Endothelial cell of umbilical vein (primary cell): ENCODE results near the gene HOXD4. TPM values are rescaled to one million over a fixed set of nuclear protein-coding genes. Genes with fewer than 3 reads are reported as not detected.

Experiments used
- BruUV-seq: library from RNA; stranded (reverse); fragments of 400-500 nt; replicated peaks from 2 replicates; lab custom pipeline; 2021; lab: Mats Ljungman, UMichigan
- CTCF ChIA-PET: fragments of 300-600, 350-600 bp; sonication (Branson Sonifier 250); formaldehyde crosslinking; loops from one replicate; lab custom pipeline; 2021; ENCODE audit warnings: antibody characterized with exemption, inconsistent platforms; lab: Charles Lee
- POLR2A ChIA-PET: fragments of 300-600, 350-600 bp; sonication (Branson Sonifier 250); formaldehyde crosslinking; loops from one replicate; lab custom pipeline; 2021; ENCODE audit warnings: antibody characterized with exemption, inconsistent platforms; lab: Charles Lee
- DNase-seq: peaks from one replicate; pipeline ENCODE4 v3.0.0-alpha.2; 2011; ENCODE audit warnings: low read depth, low spot score
- FAIRE-seq: peaks from 2 replicates; lab custom pipeline; 2011; peaks lifted over from hg19 to GRCh38; lab: Jason Lieb, UNC
- H2AFZ ChIP-seq: 2 replicates; pipeline ENCODE4 v1.6.0; 2012; ENCODE audit warnings: low read depth, low read length, control low read depth, inconsistent platforms
- H3K27ac ChIP-seq: 2 replicates; pipeline ENCODE4 v1.5.1; 2011; ENCODE audit warnings: low read depth, mild to moderate bottlenecking, control low read depth, low read length, moderate library complexity; ENCODE audit not compliant: insufficient read depth
- H3K27me3 ChIP-seq, 2 experiments: 2 replicates each; pipeline versions ENCODE4 v1.6.0 to v1.6.1; 2011; ENCODE audit warnings: low read length in 2 of 2, mixed read lengths in 1 of 2; ENCODE audit not compliant: control insufficient read depth in 2 of 2, insufficient read depth in 2 of 2
- H3K36me3 ChIP-seq, 2 experiments: 2 replicates in 1 of 2; 3 replicates in 1 of 2; pipeline ENCODE4 v1.5.1; 2011; ENCODE audit warnings: low read length in 2 of 2, mild to moderate bottlenecking in 1 of 2, moderate library complexity in 1 of 2; ENCODE audit not compliant: control insufficient read depth in 2 of 2, insufficient read depth in 2 of 2; ENCODE audit errors: extremely low read depth in 1 of 2
- H3K4me1 ChIP-seq: 3 replicates; pipeline ENCODE4 v1.5.1; 2011; ENCODE audit warnings: mild to moderate bottlenecking, low read length; ENCODE audit not compliant: control insufficient read depth, insufficient read depth; ENCODE audit errors: extremely low read depth
- H3K4me2 ChIP-seq: 2 replicates; pipeline ENCODE4 v1.6.1; 2011; ENCODE audit warnings: low read length, control low read depth, mixed read lengths; ENCODE audit not compliant: insufficient read depth
- H3K4me3 ChIP-seq, 3 experiments: fragments of 200-600 bp in 1 of 3; sonication (generic), shearing (Covaris generic) in 1 of 3; replicated peaks in 1 of 3; 2 replicates each; pipeline ENCODE4 v1.5.1; 2011 to 2016; ENCODE audit warnings: control low read depth in 3 of 3, low read length in 3 of 3, mild to moderate bottlenecking in 2 of 3, inconsistent platforms in 1 of 3, low read depth in 1 of 3, moderate library complexity in 1 of 3; ENCODE audit not compliant: insufficient read depth in 1 of 3
- H3K79me2 ChIP-seq: 2 replicates; pipeline ENCODE4 v1.6.0; 2012; ENCODE audit warnings: low read length, inconsistent platforms; ENCODE audit not compliant: control insufficient read depth, insufficient read depth
- H3K9ac ChIP-seq: replicated peaks from 2 replicates; pipeline ENCODE3; 2011; ENCODE audit warnings: low read length, control low read depth; ENCODE audit not compliant: insufficient read depth; ENCODE audit errors: extremely low read depth
- H3K9me1 ChIP-seq: replicated peaks from 3 replicates; pipeline ENCODE4 v1.6.0; 2011; ENCODE audit warnings: mild to moderate bottlenecking, low read length; ENCODE audit not compliant: control insufficient read depth, insufficient read depth; ENCODE audit errors: extremely low read depth
- H3K9me3 ChIP-seq: replicated peaks from 2 replicates; pipeline ENCODE4 v1.5.1; 2012; ENCODE audit warnings: low read length, inconsistent platforms; ENCODE audit not compliant: control insufficient read depth, insufficient read depth
- H4K20me1 ChIP-seq: replicated peaks from 2 replicates; pipeline ENCODE3; 2011; ENCODE audit warnings: mild to moderate bottlenecking, low read length; ENCODE audit not compliant: control insufficient read depth, insufficient read depth; ENCODE audit errors: extremely low read depth
- EZH2 ChIP-seq: IDR thresholded peaks from 2 replicates; pipeline ENCODE4 v1.6.1; 2012; ENCODE audit warnings: borderline replicate concordance, low read depth, mild to moderate bottlenecking, moderate library complexity, low read length, inconsistent platforms; ENCODE audit not compliant: severe bottlenecking
- FOS ChIP-seq: IDR thresholded peaks from 2 replicates; pipeline ENCODE4 v1.6.1; 2011; ENCODE audit warnings: mild to moderate bottlenecking, low read length, moderate library complexity, borderline replicate concordance; ENCODE audit not compliant: insufficient read depth
- JUN ChIP-seq: IDR thresholded peaks from 2 replicates; pipeline ENCODE4 v1.6.1; 2011; ENCODE audit warnings: borderline replicate concordance, low read depth; ENCODE audit not compliant: insufficient read length, insufficient read depth
- MYC ChIP-seq: IDR thresholded peaks from one replicate; pipeline ENCODE4 v1.6.1; 2011; ENCODE audit warnings: mild to moderate bottlenecking, low read depth, low read length
- POLR2AphosphoS5 ChIP-seq: IDR thresholded peaks from 2 replicates; pipeline ENCODE4 v1.6.1; 2012; ENCODE audit warnings: low read depth, mild to moderate bottlenecking, control low read depth, low read length, moderate library complexity; ENCODE audit not compliant: insufficient read depth
- dilution Hi-C: fragments of 300-500 bp; cut with MboI; formaldehyde crosslinking; loops from one replicate; pipeline ENCODE4 v1.15.0; 2019; ENCODE audit warnings: low sequenced_read_pairs; ENCODE audit not compliant: extremely low pct_ligation_motif_present
- intact Hi-C: fragments of 100-400 bp; cut with micrococcal nuclease; formaldehyde crosslinking; loops from one replicate; pipeline ENCODE4 v1.10.0; 2022
- polyA plus RNA-seq, 4 experiments: library from polyadenylated mRNA; depleted of rRNA in 3 of 4; stranded (reverse) in 3 of 4; unstranded in 1 of 4; fragments of >200 nt; gene quantifications; 2 replicates each; pipeline versions ENCODE4 v1.2.1 to v1.2.3, GENCODE V29; 2011 to 2012; ENCODE audit warnings: missing spikeins in 1 of 4
- total RNA-seq: library from RNA; stranded (reverse); gene quantifications from 2 replicates; pipeline ENCODE4 v1.2.3, GENCODE V29; 2021
- TF ChIP-seq, protein P1 (sequence below): IDR thresholded peaks from 2 replicates; pipeline ENCODE4 v1.6.1; 2011; ENCODE audit not compliant: insufficient read depth, insufficient read length

Gene HOXD4
- total and polyA plus RNA-seq, 2 donors (not counting 3 experiments of a cell fraction or from before 2014, with no cell fraction given) = 7.6 to 13.7 TPM

DNA sequence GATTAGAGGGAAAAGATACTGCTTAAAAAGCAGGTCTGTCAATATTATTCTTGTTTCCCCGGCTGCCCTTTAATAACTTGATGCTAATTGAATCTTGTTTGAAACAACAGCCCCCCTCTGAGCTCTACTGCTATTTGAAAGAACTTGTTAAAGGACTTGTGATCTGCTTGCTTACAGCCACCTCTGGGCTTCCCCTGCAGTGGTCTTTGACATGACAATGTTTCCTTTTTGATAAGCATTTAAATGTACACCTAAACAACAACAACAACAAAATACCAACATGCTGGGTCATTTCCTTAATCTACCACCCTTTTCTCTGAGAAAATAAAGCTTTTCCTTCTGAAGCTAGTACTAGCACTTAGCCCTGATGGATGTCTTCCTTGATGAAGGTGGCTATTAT lies 41.0 kb downstream of the HOXD4 start:
- Histone ChIP-seq H3K9ac (no peak overlapping the region), H2AFZ (no peak overlapping the region), H3K9me1 (no peaks in the 10 kb centered on the region), H3K27ac (no peak overlapping the region), H3K9me3 (no peaks in the 10 kb centered on the region), H3K4me2 (peak overlapping the region; percentile 49), H3K4me3 (no peak overlapping the region), H3K79me2 (peaks cover 3% of the 10 kb centered on the region), H3K4me1 (peaks cover 30% of the 10 kb centered on the region), H4K20me1 (no peaks in the 10 kb centered on the region), H3K36me3 (no peaks in the 10 kb centered on the region), H3K27me3 (no peaks in the 10 kb centered on the region)
- FAIRE-seq (peak; percentile 84), DNase-seq (peak; percentile 54)
- dilution Hi-C loops = no loop called here
- CTCF ChIA-PET = interaction anchor here (0.5 to 1.6 kb wide), 10 partner anchors 11 to 462 kb away, joined by 3 to 20 read pairs (median 4); no protein-coding TSS in a partner anchor
- no TSS peak for BruUV-seq
- TF ChIP-seq MYC (no peak), POLR2AphosphoS5 (peak; percentile 33), JUN (peak; percentile 31)
- intact Hi-C loops = no loop called here
- POLR2A ChIA-PET = interaction anchor here (1.1 kb wide), 1 partner anchor 13 kb away, joined by 3 read pairs; no protein-coding TSS in a partner anchor

DNA sequence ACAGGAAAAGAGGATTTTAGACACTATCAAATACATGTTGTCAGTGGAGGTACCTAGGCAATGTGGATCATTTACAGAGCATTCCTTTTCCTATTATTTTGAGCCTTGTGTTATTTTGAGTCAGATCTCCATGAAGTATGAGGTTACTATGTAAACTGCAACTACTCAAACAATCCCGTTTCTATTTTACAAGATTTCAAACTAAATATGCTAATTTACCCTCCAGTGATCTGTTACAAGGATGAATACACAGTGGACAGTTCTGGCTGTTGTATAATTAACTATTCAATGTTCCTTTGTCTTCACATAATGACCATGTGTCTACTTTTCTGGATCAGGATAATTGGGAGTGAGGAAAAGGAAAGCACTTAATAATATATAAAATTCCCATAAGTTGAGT lies 41.7 kb downstream of the HOXD4 start:
- Histone ChIP-seq H3K9me1 (no peaks in the 10 kb centered on the region), H3K9me3 (no peaks in the 10 kb centered on the region), H3K4me2 (peak overlapping the region; percentile 49), H3K79me2 (no peaks in the 10 kb centered on the region), H3K36me3 (no peaks in the 10 kb centered on the region), H3K27ac (no peak overlapping the region), H3K4me1 (peaks cover 27% of the 10 kb centered on the region), H3K27me3 (no peaks in the 10 kb centered on the region), H3K4me3 (no peak overlapping the region), H4K20me1 (no peaks in the 10 kb centered on the region), H2AFZ (no peak overlapping the region), H3K9ac (no peak overlapping the region)
- ChIA-PET CTCF (interaction anchor here (0.5 to 1.6 kb wide), 7 partner anchors 10 to 461 kb away, joined by 3 to 20 read pairs (median 4); no protein-coding TSS in a partner anchor), POLR2A (interaction anchor here (1.1 kb wide), 1 partner anchor 13 kb away, joined by 3 read pairs; no protein-coding TSS in a partner anchor)
- no peak for FAIRE-seq
- dilution Hi-C loops = no loop called here
- BruUV-seq = no TSS peak
- no peak for TF ChIP-seq FOS
- TF ChIP-seq, protein P1, sequence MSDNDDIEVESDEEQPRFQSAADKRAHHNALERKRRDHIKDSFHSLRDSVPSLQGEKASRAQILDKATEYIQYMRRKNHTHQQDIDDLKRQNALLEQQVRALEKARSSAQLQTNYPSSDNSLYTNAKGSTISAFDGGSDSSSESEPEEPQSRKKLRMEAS = no peak
- TF ChIP-seq EZH2 = no peak
- TF ChIP-seq MYC = no peak
- TF ChIP-seq POLR2AphosphoS5 = no peak
- no peak for DNase-seq
- intact Hi-C loops = no loop called here
